GM18508 (cell line): ENCODE measurements around the gene RAB28.
"Not testable (repeated sequence)": the region's sequence is repeated elsewhere in the genome, so short reads cannot be mapped to it uniquely, and the experiment has no call there.

Experiments used
- ATAC-seq: cut with Tn5 transposase; IDR thresholded peaks from one replicate; pipeline ENCODE4 v1.9.1; 2021; ENCODE audit warnings: moderate number of reproducible peaks; ENCODE audit not compliant: insufficient read depth, unreplicated experiment

Gene RAB28

DNA sequence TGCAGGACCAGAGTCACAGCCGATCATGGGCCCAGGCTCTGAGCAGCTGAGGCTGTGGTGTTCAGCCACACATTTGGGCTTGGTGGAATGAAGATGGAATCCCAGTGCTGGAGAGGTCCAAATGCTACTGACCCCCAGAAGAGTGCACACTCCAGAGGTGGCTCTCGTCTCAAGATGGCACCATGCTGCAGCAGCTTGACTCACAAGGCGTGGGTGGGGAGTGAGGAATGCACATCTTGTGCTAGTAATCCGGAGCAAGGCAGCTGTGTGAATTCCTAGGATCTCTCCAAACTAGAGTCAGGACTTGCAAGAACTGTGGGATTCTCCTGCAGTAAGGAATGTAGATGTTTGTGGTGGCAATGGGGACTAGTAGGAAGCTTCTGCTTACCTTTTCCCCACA, 28.7 kb downstream of the RAB28 start:
- no peak for ATAC-seq

- no peak for ATAC-seq
These were observed 29.4 kb downstream of the RAB28 start for GRCh38 chr4:13454786-13455185.

DNA sequence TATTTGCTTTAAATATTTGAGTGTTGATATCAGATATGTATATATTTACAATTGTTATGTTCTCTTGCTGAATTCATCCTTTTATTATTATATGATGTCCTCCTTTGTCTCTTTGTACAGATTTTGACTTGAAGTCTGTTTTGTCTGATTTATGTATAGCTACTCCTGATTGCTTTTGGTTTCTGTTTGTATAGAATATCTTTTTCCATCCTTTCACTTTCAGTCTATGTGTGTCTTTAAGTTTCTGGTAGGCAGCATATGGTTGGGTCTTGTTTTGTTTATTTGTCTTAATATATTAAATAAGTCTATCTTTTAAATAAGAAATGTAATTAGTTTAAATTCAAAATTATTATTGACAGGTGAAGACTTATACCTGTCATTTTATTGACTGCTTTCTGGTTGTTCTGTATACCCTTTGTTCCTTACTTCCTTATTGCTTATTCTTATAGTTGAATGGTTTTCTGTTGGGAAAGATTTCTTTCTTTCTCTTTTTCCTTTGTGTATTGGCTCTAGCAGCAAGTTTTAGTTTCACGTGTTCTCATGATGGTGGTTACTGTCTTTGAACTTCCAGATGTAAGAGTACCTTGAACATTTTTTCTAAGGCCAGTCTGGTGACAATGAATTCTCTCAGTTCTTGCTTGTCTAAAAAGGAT, 31.1 kb downstream of the RAB28 start:
- ATAC-seq: no peak

GRCh38 chr4:13449590-13449989, 34.5 kb downstream of the RAB28 start:
- no peak for ATAC-seq

- ATAC-seq: no peak
These were observed 38.0 kb downstream of the RAB28 start for GRCh38 chr4:13445841-13446790.

DNA sequence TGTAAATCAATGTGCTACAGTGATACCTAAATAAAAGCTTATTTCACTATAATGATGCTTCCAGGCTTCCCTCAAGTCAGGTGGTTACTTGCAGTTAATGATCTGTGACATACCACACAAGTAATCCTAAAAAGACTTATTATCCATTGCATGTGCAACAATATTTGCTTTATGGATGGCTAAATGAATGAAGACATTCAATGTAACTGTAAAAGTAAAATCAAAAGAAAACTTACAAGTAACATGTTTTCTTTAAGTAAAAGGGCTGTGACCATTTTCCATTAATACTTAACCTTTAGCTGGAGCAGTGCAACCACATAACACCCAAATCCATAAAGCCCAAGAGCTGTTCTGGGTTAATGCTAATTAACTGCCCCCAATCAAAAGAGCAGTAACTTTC, 42.6 kb downstream of the RAB28 start:
- ATAC-seq: no peak

- ATAC-seq: no peak
These were observed 47.2 kb downstream of the RAB28 start for GRCh38 chr4:13436962-13437361.

DNA sequence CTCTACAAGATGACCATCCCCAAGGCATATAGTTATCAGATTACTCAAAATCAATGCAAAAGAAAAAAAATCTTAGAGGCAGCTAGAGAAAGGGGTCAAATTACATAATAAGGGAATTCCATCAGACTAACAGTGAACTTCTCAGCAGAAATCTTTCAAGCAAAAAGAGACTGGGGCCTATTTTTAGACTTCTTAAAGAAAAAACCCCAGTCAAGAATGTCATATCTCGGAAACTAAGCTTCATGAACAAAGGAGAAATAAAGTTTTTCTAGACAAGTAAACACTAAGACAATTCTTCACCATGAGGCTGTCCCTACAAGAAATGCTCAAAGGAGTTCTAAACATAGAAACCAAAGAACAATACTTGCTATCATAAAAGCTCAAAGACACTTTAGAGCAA, 51.7 kb downstream of the RAB28 start:
- ATAC-seq: no peak

DNA sequence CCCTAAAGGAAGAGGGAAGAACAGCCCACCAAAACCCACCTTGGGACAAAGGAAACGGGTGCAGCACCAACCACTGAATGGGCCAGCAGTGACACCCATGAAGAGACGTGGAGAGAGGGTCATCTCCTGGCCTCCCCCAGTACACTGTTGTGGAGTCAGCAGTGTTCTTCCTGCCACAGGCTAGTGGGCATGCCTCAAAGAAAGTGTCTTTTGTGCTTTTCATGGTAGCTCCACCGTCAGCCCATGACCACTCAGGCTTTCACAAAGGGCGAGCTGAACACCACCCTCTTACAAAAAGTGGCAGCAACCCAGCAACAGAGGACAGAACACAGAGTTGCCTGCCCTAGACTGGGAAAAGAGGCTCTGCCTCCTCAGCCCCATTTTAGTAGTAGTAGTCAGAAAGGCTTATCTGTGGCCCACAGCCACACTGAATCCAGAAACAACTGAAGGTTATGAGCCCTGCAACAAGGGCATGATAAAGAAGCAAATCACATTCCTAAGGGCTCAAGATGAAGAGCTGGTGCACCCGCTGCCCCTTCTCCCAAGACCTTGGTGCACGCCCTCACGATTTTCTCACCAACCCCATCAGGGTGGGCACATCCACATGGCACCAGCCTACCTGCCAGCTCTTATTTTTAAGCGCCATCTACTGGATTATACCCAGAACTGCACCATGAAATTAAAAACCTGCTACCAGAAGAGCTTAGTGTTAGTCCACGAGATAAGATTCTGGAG, 53.1 kb downstream of the RAB28 start:
- ATAC-seq: no peak

- no peak for ATAC-seq
These were observed 56.4 kb downstream of the RAB28 start for GRCh38 chr4:13427599-13428325.

DNA sequence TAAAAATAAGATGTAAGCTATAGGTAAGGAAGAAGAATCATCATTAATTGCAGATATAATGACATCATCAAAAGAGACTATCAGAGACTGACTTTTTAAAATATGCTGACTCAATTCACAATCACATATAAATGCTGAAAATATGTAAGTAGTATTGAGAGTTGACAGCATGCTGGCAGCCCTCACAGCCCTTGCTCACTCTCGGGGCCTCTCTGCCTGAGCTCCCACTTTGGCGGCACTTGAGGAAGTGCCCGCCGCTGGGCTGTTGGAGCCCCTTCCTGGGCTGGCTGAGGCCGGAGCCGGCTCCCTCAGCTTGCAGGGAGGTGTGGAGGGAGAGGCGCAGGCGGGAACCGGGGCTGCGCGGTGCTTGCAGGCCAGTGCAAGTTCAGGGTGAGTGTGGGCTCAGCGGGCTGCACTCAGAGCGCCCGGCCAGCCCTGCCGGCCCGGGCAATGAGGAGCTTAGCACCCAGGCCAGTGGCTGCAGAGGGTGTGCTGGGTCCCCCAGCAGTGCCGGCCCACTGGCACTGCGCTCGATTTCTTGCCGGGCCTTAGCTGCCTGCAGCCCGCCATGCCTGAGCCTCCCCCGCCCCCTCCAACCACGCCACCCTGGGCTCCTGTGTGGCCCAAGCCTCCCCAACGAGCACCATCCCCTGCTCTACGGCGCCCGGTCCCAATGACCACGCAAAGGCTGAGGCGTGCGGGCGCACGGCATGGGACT, 68.9 kb downstream of the RAB28 start:
- ATAC-seq: no peak

- ATAC-seq: no peak
These were observed 70.3 kb downstream of the RAB28 start for GRCh38 chr4:13413729-13414437.

DNA sequence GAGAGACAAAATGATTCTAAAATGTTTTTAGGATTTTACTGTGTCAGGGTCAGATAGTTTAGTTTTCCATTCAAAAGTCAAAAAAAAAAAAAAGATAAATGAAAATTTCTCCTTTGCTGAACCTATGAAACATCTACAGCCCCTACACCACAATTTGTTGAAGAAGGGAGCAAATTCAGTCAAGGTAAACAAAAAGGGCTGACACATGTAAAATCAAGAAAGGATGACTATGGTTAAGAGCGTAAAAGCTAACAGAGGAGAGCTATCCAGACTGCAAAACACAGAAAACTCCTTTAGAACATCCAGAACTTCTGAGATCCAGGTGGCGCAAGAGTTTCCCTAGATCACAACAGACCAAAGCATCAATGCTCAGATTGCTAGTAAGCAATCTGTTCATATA, 72.2 kb downstream of the RAB28 start:
- ATAC-seq: no peak

GRCh38 chr4:13409324-13409723, 74.8 kb downstream of the RAB28 start:
- ATAC-seq: no peak

- ATAC-seq: not testable (repeated sequence)
These were observed 78.0 kb downstream of the RAB28 start for GRCh38 chr4:13406156-13406555.

- no peak for ATAC-seq
These were observed 80.3 kb downstream of the RAB28 start for GRCh38 chr4:13403833-13404232.

DNA sequence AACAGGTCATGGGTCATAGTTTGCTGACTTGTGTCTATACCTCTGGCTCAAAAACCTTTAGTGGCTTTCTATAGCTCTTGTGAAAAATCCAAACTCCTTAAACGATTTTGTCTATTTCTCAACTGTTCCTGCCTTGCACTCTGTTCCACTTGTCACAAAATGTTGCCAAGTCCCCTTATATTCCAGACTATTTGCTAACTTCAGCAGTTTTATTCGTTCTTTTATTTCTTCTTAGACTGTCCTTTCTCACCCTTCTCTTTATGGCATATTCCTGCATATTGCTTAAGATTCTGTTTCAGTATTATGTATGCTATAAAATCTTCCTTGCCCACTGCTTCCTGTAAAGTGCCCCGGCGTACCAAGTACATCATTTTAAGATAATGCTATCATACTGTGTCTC, 80.8 kb downstream of the RAB28 start:
- no peak for ATAC-seq

- no peak for ATAC-seq
These were observed 84.9 kb downstream of the RAB28 start for GRCh38 chr4:13399257-13399656.

DNA sequence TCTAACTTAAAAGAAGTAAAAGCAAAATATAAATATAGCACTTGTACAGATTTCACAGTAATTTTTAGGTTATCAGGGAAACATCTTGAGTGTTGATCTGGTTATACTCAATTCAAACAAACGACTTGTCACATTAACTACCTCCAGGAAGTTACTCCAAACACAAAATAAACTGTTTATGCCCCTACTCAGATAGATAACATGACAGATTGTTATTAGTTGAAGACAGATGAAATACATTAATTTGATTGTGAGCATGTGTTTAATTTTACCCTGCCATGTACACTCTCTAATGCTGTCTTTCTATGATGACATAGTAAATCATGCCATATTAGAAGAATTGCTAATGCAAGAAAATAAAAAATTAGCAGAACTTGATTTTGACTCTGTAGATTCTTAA, 88.0 kb downstream of the RAB28 start:
- ATAC-seq: no peak
